Inflammatory macrophage treated with lipopolysaccharide for 4 hours (primary cell): Measurements from ENCODE around the gene CENPQ.

Experiments used
- DNase-seq: peaks from one replicate; pipeline ENCODE4 v3.0.0-alpha.2; 2020

Gene CENPQ

DNA sequence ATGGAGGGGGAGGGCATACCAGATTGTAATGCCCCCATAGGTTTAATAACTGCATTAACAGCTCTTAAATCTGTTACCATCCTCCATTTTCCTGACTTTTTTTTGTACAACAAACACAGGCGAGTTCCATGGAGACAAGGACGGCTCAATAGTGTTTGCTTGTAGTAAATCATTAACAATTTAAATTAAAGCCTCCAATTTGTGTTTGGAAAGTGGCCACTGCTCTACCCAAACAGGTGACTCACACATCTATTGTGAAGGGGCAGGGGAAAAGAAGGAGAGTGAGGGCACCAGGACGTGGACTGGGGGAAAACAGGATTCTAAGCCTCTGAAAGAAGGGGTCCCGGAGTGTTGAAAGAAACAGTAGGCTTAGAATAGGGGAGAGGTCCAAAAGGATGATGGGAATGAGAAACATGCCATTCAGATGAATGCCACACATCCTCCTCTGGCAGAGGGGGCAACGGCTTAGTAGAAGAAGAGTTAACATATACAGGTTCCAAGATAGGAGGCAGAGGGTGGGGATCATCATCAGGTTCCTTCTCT lies 43.5 kb downstream of the CENPQ start:
- no peak for DNase-seq

DNA sequence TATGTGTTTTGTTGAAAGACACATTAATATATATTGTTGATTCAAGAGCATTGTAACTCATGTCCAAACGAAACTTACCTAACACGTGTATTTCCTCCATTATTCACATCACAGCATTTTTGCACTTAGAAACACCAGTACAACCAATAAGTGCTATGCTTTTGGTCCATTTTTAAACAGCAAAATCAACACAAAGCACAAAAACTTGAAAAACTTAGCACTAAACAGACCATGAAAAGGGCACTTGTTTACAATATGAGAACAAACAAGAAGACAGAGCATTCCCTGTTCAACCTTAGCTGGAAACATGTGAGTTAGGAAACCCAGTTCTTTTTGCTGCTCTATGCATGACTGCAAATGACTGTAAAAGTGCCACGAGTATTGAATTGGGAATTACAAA lies 46.2 kb downstream of the CENPQ start:
- DNase-seq, result no peak

DNA sequence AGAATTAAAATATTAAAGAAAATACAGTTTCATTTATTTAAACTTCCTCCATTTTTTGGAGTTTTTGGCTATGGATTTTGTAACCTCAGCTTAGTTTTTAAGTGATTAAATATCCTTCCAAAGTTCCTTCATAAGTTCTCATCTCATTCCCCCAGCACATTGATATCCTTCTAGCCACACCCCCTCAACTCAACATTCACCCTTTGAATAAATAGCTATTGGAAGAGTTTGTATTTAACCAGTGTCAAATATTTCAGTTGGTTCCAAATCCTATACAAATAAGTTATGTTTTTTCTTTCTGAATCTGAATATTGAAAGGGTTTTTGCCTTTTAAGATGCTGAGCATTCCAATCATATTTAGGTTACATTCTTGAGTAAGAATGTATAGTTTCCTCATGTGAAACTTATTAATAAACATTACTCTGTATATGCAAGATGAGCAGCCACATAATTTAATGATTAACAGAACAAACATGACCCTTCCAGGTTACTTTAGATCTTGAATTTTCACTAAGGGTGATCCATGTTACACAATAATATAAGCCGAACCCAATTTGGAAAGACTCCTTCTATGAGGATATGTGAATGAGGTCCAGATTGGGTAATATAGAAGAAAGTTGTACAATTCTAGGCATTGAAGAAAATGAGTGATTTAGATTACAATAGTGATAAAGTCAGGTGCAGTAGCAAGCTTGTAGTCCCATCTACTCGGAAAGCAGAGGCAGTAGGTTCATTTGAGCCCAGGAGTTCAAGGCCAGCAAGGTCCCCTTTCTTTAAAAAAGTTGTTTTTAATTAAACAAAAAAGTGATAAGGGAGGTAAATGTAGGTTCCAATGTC lies 50.2 kb downstream of the CENPQ start:
- no peak for DNase-seq

GRCh38 chr6:49514571-49515484 lies 51.7 kb downstream of the CENPQ start:
- no peak for DNase-seq

- DNase-seq, result no peak
Observed at GRCh38 chr6:49515485-49516146, 52.4 kb downstream of the CENPQ start.

DNA sequence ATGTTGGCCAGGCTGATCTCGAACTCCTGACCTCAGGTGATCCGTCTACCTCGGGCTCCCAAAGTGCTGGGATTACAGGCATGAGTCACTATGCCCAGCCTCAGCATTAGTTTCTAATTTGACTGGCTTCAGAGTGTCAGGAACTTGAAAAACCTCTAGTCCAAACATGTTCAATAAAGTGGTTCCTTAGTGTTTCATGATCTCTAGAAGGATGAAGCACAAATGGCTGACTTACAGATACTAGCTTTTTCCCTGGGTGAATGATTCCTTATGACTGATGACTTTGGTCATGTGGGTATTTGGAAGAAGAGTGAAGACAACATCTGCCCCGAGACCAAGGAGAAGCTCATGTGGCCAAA lies 53.0 kb downstream of the CENPQ start:
- no peak for DNase-seq

- DNase-seq, result no peak
Observed at GRCh38 chr6:49517919-49518318, 54.7 kb downstream of the CENPQ start.

DNA sequence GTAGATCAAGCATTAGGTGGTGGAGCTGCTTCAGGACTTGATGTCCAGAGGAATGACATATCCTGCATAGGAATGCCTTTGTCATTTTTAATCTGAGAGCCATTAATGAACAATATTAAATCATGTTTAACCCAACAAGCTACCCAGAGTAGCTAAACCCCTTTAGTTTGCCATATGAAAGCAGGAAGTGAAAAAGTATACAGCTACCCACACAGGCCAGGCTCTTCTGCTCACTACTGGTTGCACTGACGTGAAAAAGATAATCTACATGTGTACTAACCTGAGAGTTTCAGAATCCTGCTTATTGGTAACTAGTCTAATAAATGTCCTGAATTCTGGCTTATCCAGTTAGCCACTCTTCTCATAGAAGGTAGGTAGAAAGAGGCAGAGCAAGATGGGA lies 56.5 kb downstream of the CENPQ start:
- DNase-seq, result no peak

GRCh38 chr6:49522710-49523593 lies 59.8 kb downstream of the CENPQ start:
- no peak for DNase-seq

- DNase-seq, result no peak
Observed at GRCh38 chr6:49523901-49524300, 60.7 kb downstream of the CENPQ start.

DNA sequence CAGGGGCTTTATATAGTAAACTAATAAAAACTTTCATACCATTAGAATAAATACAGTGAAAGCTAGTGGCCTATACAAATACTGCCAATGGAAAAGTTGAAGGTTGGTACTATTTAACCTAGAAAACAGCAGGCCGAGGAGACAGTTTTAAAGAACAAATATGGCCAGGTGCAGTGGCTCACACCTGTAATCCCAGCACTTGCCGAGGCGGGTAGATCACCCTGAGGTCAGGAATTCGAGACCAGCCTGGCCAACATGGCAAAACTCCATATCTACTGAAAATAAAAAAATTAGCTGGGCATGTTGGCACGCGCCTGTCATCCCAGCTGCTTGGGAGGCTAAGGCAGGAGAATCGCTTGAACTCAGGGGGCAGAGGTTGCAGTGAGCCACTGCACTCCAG lies 61.4 kb downstream of the CENPQ start:
- no peak for DNase-seq

DNA sequence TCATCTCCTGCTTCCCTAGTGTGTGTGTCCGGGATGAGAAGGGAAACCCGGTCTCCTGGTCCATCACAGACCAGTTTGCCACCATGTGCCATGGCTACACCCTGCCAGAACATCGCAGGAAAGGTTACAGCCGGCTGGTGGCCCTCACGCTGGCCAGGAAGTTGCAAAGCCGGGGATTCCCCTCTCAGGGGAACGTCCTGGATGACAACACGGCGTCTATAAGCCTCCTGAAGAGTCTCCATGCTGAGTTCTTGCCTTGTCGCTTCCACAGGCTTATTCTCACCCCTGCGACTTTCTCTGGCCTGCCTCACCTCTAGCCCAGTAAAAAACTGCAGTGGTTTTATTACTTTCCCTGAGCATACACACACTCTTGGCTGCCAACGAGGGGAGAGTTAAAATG lies 63.4 kb downstream of the CENPQ start:
- DNase-seq, result no peak

DNA sequence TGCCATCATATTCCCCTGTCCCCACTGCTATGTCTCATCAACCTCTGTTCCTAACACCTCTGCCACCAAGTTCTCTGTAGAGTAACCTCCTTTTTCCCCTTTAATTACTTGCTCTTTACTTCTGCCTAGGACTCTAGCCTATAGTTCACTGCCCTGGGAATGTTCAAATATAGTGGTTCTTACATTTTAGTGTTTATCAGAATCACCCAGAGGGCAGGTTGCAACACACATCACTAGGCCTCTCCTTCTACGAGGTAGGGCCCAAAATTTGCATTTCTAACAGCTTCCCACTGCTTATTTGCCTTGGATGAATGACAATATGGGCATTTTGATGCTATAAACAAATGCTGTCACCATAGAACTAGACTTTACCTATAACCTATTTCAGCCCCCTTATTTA lies 64.2 kb downstream of the CENPQ start:
- no peak for DNase-seq

- DNase-seq, result no peak
Observed at GRCh38 chr6:49528571-49528970, 65.4 kb downstream of the CENPQ start.

GRCh38 chr6:49530141-49530776 lies 67.1 kb downstream of the CENPQ start:
- DNase-seq, result no peak

DNA sequence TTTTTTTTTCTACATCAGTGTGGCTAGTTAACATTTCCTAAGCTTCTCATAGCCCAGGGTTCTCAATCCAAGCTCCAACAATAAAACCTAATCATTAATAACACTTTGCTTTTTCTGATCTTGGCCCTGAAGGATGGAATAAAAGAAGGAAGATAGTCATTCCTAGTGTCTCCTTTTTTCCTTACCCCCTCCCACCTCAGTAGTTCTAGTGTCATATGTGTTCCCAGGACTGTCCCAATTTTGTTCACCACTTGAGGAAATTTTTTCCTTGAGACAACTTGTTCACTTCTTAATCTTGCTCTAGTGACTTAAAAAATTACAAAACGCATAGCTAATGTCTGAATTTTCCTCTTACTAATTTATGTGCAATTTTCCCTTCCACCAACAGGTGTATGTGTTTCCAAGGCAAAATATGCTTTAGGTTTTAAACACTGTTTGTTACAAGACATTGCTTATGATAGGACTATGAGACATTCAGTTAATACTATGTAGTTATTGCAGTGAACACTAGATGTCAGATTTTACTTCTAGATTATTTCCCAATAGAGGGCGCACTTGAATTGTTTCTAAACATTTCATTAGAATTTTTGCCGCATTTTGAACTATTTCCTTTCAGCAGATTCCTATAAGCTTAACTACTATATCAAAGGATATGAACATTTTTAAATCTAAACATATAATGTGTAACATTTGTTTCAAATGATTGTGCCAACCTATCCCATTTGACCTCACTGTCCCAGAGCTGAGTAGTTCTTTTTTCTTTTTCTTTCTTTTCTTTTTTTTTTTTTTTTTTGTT lies 68.8 kb downstream of the CENPQ start:
- DNase-seq, result peak; percentile 60

- no peak for DNase-seq
Observed at GRCh38 chr6:49535795-49536194, 72.6 kb downstream of the CENPQ start.

- DNase-seq, result no peak
Observed at GRCh38 chr6:49539102-49539501, 75.9 kb downstream of the CENPQ start.

DNA sequence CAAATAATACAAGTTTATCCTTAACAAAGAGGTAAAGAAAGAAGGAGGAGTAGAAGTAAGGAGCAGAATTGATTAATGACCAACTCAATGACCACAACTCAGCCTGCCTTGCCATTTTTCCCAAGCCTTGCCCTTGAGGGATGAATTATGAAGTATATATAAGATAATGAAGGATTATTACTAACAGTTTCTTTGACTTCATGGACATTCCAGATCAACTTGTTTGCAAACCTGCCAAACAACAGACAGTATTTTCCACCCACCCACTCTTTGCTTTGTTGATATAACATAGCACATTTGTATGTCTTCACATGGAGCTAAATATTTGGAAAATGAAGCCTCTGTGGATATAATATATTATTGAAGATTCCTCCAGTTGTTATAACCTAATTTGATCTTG lies 77.4 kb downstream of the CENPQ start:
- no peak for DNase-seq

- peak; percentile 24 for DNase-seq
Observed at GRCh38 chr6:49541210-49541724, 78.1 kb downstream of the CENPQ start.

DNA sequence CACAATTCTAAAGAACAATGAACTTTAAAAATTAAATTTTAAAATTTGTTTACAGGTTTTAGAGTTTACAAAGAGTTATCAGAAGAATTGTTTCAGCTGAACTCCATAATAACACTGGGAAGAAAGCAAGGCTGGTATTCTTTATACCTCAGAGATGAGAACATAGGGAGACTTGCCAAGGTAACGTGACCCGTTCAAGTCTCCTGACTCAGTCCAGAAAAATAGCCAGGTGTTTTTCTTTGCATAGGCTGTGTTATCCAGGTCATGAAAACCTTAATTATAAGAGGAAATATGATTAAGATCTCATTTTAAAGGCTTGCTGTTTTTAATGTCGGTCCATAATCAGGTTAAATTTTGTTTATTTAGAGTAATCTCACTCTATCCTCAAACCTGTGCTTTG lies 78.8 kb downstream of the CENPQ start:
- no peak for DNase-seq
